ENCODE measurements around the gene C6orf15. TPM values are rescaled to one million over a fixed set of nuclear protein-coding genes. Genes with fewer than 3 reads are reported as not detected.

The C6orf15 gene
- total RNA-seq, 2 donors from 2014 or later = 0.51 TPM; not detected in 1

DNA sequence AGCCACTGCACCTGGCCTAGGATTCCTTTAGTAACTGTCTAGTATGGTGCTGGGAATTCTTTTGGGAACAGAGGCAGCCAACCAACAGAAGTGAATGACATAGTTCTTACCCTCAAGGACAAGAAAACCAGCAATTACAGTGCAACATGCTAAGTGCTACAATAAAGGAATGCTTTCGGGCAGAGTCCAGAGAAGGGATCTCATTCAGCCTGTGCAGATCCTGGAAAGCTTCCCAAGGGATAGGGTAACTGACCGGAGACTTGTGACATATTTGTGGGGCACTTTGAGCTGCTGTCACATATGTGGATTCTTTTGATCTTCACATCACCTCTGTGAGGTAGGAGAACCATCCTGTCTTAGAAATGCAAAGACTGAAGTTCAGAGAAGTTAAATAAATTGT, 46.8 kb downstream of the C6orf15 start:
- intact Hi-C loops (cut with DNase I) = no loop called here
- Histone ChIP-seq H3K4me3 (no peak overlapping the region), H3K4me1 (replicated peaks) (no peaks in the 10 kb centered on the region), H3K36me3 (no peaks in the 10 kb centered on the region), H3K9me3 (no peaks in the 10 kb centered on the region), H3K27ac (no peak overlapping the region), H3K27me3 (replicated peaks; ENCODE audit: insufficient read depth) (peaks cover 2% of the 10 kb centered on the region)
- 64% methylated on average over 2 of the region's 2 CpGs for WGBS
- no peak for DNase-seq (ENCODE audit: low spot score)
- TF ChIP-seq POLR2A (IDR thresholded peaks at IDR 0.05) = no peak
- TF ChIP-seq, protein P1, sequence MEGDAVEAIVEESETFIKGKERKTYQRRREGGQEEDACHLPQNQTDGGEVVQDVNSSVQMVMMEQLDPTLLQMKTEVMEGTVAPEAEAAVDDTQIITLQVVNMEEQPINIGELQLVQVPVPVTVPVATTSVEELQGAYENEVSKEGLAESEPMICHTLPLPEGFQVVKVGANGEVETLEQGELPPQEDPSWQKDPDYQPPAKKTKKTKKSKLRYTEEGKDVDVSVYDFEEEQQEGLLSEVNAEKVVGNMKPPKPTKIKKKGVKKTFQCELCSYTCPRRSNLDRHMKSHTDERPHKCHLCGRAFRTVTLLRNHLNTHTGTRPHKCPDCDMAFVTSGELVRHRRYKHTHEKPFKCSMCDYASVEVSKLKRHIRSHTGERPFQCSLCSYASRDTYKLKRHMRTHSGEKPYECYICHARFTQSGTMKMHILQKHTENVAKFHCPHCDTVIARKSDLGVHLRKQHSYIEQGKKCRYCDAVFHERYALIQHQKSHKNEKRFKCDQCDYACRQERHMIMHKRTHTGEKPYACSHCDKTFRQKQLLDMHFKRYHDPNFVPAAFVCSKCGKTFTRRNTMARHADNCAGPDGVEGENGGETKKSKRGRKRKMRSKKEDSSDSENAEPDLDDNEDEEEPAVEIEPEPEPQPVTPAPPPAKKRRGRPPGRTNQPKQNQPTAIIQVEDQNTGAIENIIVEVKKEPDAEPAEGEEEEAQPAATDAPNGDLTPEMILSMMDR (IDR thresholded peaks at IDR 0.05) = no peak
- TF ChIP-seq POLR2AphosphoS5 (IDR thresholded peaks at IDR 0.05) = no peak

DNA sequence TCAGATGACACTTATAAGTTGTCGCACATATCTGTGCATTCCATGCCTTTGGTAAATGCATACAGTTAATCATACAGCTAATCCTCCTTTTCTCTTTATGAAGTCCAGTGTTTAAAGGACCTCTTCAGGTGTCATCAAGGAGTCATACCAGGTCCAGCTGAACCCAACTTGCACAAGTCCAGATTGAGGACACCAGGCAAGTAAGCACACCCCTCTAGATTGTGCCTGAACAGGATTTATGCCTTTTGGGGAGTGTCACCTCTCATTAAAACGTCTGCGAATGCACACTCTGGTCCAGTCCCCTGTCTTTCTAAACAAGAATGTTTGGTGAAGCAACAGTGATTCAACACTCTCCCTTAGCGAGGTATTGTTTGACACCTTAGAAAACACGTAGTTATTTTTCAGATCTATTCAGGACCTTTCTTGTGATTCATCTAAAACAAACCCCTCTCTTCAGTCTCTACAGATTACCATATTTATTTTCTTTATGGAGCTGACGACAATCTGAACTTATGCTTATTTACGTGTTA, 48.4 kb downstream of the C6orf15 start:
- no peak for DNase-seq (ENCODE audit: low spot score)
- Histone ChIP-seq H3K27ac (no peak overlapping the region), H3K27me3 (replicated peaks; ENCODE audit: insufficient read depth) (peaks cover 2% of the 10 kb centered on the region), H3K36me3 (no peaks in the 10 kb centered on the region), H3K4me3 (no peak overlapping the region), H3K4me1 (replicated peaks) (no peaks in the 10 kb centered on the region), H3K9me3 (no peaks in the 10 kb centered on the region)
- WGBS = 69% methylated on average over 7 of the region's 7 CpGs
- TF ChIP-seq, protein P1 (IDR thresholded peaks at IDR 0.05) = no peak
- TF ChIP-seq POLR2AphosphoS5 (IDR thresholded peaks at IDR 0.05) (no peak), POLR2A (IDR thresholded peaks at IDR 0.05) (no peak)
- intact Hi-C loops (cut with DNase I) = no loop called here

Small RNAs within 50 kb of the gene (small RNA-seq; reads per million reads assigned to genes)
- gene POLR2LP1 (0 reads per million in 2 donors), gene RNU6-1133P (0 reads per million in 2 donors)

Other genes starting within 250 kb of the C6orf15 start
- 100 to 1,000 TPM; 178 to 182 TPM for gene DDR1, start 228.1 kb downstream of the C6orf15 start, total RNA-seq
- gene GTF2H4, start 204.4 kb downstream of the C6orf15 start, total RNA-seq = 10 to 100 TPM; 19.0 to 26.2 TPM
- gene VARS2, start 198.3 kb downstream of the C6orf15 start, total RNA-seq = 10 to 100 TPM; 15.8 to 27.0 TPM
- not detected for gene SFTA2, start 180.4 kb downstream of the C6orf15 start, total RNA-seq
- gene MUCL3, start 171.6 kb downstream of the C6orf15 start, total RNA-seq = not detected
- gene MUC21, start 128.9 kb downstream of the C6orf15 start, total RNA-seq = under 1 TPM in 1 of 2 donors, not detected in 1; 0.28 TPM
- under 1 TPM in 1 of 2 donors, not detected in 1; 0.17 TPM for gene MUC22, start 102.1 kb downstream of the C6orf15 start, total RNA-seq
- 1 to 10 TPM; 1.2 to 3.5 TPM for gene PSORS1C1, start 2.2 kb upstream of the C6orf15 start, total RNA-seq
- gene CDSN, start 7.9 kb upstream of the C6orf15 start, total RNA-seq = 1 to 10 TPM in 1 of 2 donors, under 1 TPM in 1; 0.50 to 1.5 TPM
- gene PSORS1C2, start 26.5 kb upstream of the C6orf15 start, total RNA-seq = not detected
- gene CCHCR1, start 45.2 kb upstream of the C6orf15 start, total RNA-seq = 10 to 100 TPM; 20.3 to 37.4 TPM
- 10 to 100 TPM in 1 of 2 donors, 1 to 10 TPM in 1; 7.6 to 10.0 TPM for gene TCF19, start 46.0 kb upstream of the C6orf15 start, total RNA-seq
- 10 to 100 TPM in 1 of 2 donors, 1 to 10 TPM in 1; 3.4 to 21.5 TPM for gene POU5F1, start 58.1 kb upstream of the C6orf15 start, total RNA-seq
- 100 to 1,000 TPM; 272 to 682 TPM for gene HLA-C, start 159.5 kb upstream of the C6orf15 start, total RNA-seq
- 100 to 1,000 TPM; 846 to 899 TPM for gene HLA-B, start 244.6 kb upstream of the C6orf15 start, total RNA-seq

All from prostate gland (tissue), 2 donors.